Measurements from ENCODE around the gene TKFC.

Gene TKFC

DNA sequence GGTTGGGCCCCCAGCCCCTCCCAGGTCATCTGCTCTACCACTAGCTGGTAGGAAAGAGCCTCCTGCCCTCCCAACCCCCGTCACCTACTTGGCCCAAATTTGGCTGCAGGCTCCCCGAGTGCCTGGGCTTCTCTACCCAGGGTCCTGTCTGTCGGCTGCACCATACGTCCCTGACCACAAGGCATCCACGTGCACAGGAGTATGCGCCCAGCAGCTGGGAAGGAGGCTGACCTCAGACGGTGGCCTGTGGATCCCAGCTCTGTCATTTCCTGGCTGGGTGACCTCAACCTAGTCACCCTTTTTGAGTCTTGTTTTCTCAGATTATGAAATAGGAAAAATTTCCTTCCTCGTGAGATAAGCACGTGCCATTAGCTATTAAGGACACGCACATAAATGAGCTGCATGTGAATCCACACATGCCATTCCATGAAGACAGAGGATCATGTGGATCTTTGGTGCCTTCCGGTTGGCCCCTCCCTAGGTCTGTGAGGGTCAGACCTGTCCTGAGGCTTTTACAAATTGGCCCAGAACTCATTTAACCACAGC lies 15.0 kb downstream of the TKFC start:
- Mint-ChIP-seq H3K27ac (peak overlapping the region; percentile 18), H3K9me3 (no peaks in the 10 kb centered on the region), H3K4me3 (no peak overlapping the region), H3K36me3 (ENCODE audit: low read depth) (peaks cover 76% of the 10 kb centered on the region), H3K4me1 (ENCODE audit: low read depth) (no peaks in the 10 kb centered on the region), H3K27me3 (no peaks in the 10 kb centered on the region)
- DNase-seq: no peak

DNA sequence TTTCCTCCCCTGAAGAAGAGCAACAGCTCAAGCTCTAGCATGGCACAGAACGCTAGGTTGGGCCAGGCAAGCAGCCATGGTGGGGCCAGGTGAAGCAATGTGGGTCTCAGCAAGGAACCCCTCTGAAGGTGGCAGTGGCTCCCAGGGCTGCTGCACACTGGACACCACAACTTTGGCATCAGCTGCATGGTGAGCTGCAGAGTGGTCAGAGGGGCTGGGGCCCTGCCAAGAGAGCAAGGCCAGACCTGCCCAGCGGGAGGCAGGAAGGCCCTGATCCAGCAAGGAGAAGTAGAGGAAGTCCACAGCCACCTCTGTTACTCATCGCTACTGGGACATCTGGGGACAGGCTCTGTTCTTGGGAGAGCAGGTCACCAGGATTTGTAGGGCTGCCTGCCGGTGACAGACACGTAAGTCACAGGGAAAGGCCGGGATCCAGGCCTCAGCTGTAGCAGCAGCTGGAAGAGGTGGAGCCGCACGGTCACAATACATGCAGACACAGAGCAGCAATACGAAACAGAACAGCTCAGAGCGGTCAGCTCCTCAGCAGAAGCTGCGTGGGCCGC lies 16.2 kb downstream of the TKFC start:
- Mint-ChIP-seq H3K4me3 (no peak overlapping the region), H3K27me3 (no peaks in the 10 kb centered on the region), H3K36me3 (ENCODE audit: low read depth) (peaks cover 85% of the 10 kb centered on the region), H3K4me1 (ENCODE audit: low read depth) (no peaks in the 10 kb centered on the region), H3K9me3 (no peaks in the 10 kb centered on the region), H3K27ac (no peak overlapping the region)
- no peak for DNase-seq

DNA sequence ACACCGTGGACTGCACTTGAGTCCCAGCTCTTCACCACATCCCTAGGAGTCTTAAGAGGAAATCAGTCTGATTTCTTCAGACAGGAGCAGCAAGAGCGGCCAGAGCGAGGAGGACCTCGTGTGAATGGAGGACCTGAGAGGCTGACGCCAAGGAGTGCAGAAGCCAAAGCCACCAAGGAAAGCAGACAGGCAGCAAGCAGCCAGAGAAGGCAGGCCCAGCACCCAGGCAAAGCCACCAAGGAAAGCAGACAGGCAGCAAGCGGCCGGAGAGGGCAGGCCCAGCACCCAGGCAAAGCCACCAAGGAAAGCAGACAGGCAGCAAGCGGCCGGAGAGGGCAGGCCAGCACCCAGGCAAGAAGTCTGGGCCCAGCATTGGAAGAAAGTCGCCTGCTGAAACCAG lies 16.9 kb downstream of the TKFC start:
- no peak overlapping the region for H3K4me3 Mint-ChIP-seq
- no peaks in the 10 kb centered on the region for H3K4me1 Mint-ChIP-seq (ENCODE audit: low read depth)
- DNase-seq: no peak
- H3K27me3 Mint-ChIP-seq: no peaks in the 10 kb centered on the region
- no peak overlapping the region for H3K27ac Mint-ChIP-seq
- no peaks in the 10 kb centered on the region for H3K9me3 Mint-ChIP-seq
- H3K36me3 Mint-ChIP-seq (ENCODE audit: low read depth): peaks cover 79% of the 10 kb centered on the region

DNA sequence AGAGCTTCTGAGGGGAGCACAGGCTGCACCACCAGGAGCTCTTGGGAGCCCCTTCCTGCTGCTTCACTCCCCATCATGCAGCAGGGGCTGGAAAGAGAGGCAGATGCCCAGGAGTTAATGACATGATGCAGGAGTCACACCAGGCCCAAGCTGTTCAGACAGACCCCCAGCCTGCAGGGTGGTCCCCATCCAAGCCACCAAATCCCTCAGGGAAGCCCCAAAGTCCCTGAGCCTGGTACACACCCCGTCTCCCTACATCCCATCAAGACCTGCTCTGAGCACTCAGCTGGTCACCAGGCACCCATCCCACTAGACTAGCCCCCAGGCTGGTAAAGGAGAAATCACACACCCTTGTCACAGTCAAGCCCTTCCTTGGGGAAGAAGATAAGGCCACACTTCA lies 17.3 kb downstream of the TKFC start:
- Mint-ChIP-seq H3K27me3 (no peaks in the 10 kb centered on the region), H3K4me1 (ENCODE audit: low read depth) (peaks cover 2% of the 10 kb centered on the region), H3K9me3 (no peaks in the 10 kb centered on the region), H3K4me3 (no peak overlapping the region), H3K27ac (no peak overlapping the region), H3K36me3 (ENCODE audit: low read depth) (peaks cover 83% of the 10 kb centered on the region)
- no peak for DNase-seq

DNA sequence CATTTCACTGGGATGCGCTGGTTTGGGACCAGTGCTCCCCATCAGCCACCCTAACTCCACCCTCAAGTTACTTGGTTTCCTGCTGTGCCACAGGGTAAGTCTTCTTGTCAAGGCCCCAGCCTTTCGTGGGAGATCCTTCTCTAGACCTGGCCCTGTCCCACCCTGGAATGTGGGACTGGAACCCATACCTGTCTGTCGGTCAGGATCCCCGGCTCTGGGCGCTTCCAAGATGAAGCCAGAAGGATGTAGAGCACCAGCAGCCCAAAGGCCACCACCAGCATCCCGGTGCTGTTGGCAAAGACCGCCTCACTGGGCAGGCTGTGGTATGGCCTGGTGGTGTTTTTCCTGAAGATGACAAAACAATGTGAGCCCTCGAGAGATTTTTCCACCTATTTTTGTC lies 17.8 kb downstream of the TKFC start:
- Mint-ChIP-seq H3K9me3 (no peaks in the 10 kb centered on the region), H3K27ac (no peak overlapping the region), H3K4me3 (no peak overlapping the region), H3K4me1 (ENCODE audit: low read depth) (peaks cover 2% of the 10 kb centered on the region), H3K27me3 (no peaks in the 10 kb centered on the region), H3K36me3 (ENCODE audit: low read depth) (peaks cover 84% of the 10 kb centered on the region)
- DNase-seq: no peak

DNA sequence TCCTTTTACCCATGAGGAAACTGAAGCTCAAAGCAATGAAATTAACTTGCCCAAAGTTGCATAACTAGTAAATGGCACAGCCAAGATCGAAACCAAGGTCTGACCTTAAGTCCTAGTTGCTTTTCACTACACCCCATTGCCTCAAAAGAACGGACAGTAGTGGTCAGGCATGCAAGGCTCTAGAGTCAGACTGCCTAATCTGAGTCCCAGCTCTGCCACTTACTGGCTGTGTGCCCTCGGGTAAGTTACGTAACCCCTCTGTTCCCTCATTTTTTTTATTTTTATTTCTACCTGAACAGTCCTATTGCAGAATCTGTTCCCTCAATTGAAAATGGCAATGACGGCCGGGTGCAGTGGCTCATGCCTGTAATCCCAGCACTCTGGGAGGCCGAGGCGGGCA lies 19.0 kb downstream of the TKFC start:
- Mint-ChIP-seq H3K36me3 (ENCODE audit: low read depth) (peaks cover 84% of the 10 kb centered on the region), H3K27ac (no peak overlapping the region), H3K27me3 (no peaks in the 10 kb centered on the region), H3K4me1 (ENCODE audit: low read depth) (peaks cover 6% of the 10 kb centered on the region), H3K4me3 (no peak overlapping the region), H3K9me3 (no peaks in the 10 kb centered on the region)
- DNase-seq: no peak

DNA sequence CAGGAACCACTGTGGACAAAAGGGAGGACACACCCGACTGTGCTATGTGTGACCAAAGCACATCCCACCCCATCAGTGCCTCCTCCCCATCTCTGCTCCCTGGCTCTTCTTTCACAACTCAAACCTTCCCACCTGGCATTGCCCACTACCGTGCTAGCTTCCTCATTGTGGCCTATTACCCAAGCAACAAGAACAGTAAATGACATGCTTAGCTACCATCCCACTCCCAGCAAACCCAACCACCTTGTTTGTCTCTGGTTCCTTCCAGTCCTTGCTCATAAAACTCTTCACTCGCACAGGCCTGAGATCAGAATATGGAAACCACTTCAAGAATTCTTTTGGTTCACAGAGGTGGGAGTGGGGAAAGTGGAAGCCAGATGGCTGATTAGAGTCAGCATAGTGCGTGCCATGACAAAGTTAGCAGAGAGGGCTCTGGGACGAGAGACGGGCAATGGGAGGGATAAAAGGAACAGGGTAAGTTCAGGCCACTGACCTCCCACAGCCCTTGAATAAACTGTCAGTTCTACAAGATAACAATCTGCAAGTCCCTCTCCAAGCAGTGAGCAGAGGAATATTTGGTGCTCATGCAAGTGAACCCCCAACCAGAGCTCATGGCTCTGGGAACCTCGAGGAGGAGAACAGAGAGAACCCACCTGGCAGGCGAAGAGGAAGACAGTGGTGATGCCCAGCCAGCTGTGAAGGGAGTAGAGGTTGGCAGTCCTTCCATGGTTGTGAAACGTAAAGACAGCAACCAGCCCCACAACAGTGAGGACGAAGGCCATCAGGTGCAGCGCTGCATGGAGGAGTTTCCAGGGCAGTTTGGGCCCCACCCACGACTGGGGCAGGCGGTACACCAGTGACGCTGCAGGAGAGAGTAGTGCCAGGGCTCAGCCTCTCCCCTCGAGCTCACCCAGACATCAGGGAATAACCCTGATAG lies 20.4 kb downstream of the TKFC start:
- no peak overlapping the region for H3K4me3 Mint-ChIP-seq
- H3K4me1 Mint-ChIP-seq (ENCODE audit: low read depth): peaks cover 12% of the 10 kb centered on the region
- no peaks in the 10 kb centered on the region for H3K27me3 Mint-ChIP-seq
- H3K27ac Mint-ChIP-seq: no peak overlapping the region
- no peak for DNase-seq
- H3K36me3 Mint-ChIP-seq (ENCODE audit: low read depth): peaks cover 77% of the 10 kb centered on the region
- no peaks in the 10 kb centered on the region for H3K9me3 Mint-ChIP-seq

DNA sequence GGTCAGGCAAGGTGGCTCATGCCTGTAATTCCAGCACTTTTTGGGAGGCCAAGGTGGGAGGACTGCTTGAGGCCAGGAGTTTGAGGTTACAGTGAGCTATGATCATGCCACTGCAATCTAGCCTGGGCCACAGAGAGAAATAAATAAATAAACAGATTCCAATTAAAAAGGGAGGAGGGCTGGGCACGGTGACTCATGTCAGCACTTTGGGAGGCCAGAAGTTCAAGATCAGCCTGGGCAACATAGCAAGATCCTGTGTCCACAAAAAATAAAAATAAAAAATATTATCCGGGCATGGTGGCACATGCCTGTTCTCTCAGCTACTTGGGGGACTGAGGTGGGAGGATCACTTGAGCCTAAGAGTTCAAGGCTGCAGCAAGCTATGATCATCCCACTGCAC lies 21.2 kb downstream of the TKFC start:
- DNase-seq: no peak
- peaks cover 13% of the 10 kb centered on the region for H3K4me1 Mint-ChIP-seq (ENCODE audit: low read depth)

DNA sequence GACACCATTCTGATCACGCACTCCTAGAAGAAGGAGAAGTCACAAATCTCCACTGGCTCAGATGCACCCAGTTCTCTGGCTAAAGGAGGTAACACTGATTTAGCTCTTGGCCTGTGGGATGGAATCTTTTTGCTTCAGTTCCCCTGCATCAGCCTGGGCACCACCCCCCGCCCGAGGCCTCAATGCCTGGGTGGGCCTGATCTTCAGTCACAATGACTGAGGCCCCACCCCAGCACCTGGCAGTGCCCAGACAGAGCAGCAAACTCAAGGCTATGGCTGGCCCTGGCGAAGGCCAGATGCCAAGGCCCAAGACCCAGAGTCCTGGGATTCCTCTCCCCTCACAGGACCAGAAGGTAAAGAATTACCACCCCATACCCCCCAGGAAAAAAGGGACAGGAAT lies 23.7 kb downstream of the TKFC start:
- DNase-seq: no peak
- H3K27ac Mint-ChIP-seq: peak overlapping the region; percentile 56
- H3K36me3 Mint-ChIP-seq (ENCODE audit: low read depth): peaks cover 60% of the 10 kb centered on the region
- peaks cover 28% of the 10 kb centered on the region for H3K4me1 Mint-ChIP-seq (ENCODE audit: low read depth)
- H3K9me3 Mint-ChIP-seq: no peaks in the 10 kb centered on the region
- no peaks in the 10 kb centered on the region for H3K27me3 Mint-ChIP-seq
- no peak overlapping the region for H3K4me3 Mint-ChIP-seq

More for the DNA sequence above, 21.2 kb downstream of the TKFC start:
- Mint-ChIP-seq H3K4me3 (no peak overlapping the region), H3K9me3 (no peaks in the 10 kb centered on the region), H3K27ac (no peak overlapping the region), H3K36me3 (ENCODE audit: low read depth) (peaks cover 70% of the 10 kb centered on the region), H3K27me3 (no peaks in the 10 kb centered on the region)

DNA sequence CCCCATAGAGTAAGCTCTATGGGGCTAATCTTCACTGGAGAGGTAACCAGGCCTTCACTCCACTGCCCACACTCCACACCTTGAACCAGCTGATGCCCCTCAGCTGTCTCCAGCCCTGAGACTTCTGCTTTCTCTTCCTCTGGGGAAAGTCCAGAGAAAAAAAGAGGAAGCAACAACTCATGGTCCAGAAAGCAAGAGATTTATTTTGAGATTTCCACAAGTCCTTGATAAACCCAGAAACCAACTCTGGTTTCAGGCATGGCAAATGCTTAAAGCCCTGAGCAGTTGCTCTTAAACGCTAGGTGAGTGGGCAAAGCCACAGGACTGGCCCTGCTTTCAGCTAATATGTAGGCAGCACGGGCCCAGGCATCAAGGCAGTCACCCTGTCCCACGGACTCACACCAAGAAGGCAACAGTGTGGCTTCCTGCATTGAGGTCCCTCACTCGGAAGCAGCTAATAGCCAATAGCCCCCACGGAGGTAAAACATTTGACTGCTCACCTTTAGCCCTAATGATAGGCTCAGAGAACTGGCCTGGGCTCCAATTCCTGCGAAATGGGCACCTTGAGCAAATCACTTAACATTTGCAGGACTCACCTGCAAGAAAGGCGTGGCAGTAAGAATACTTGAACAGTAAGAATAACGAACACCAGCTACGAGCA lies 24.3 kb downstream of the TKFC start:
- H3K4me1 Mint-ChIP-seq (ENCODE audit: low read depth): peaks cover 28% of the 10 kb centered on the region
- DNase-seq: no peak
- H3K27me3 Mint-ChIP-seq: no peaks in the 10 kb centered on the region
- H3K36me3 Mint-ChIP-seq (ENCODE audit: low read depth): peaks cover 56% of the 10 kb centered on the region
- H3K27ac Mint-ChIP-seq: peak overlapping the region; percentile 56
- no peaks in the 10 kb centered on the region for H3K9me3 Mint-ChIP-seq
- H3K4me3 Mint-ChIP-seq: no peak overlapping the region

DNA sequence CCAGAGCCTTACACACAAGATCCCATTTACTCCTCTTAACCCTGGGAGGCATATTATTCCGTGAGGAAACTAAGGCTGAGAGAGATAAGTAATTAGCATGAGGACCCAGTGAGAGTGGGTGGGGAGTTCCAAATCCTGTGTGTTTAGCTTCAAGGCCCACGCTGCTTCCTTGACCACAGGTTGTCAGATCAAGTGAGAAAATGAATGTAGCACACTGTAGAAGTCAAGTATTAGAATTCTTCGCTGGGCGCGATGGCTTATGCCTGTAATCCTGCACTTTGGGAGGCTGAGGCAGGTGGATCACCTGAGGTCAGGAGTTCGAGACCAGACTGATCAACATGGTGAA lies 24.8 kb downstream of the TKFC start:
- peaks cover 56% of the 10 kb centered on the region for H3K36me3 Mint-ChIP-seq (ENCODE audit: low read depth)
- H3K9me3 Mint-ChIP-seq: no peaks in the 10 kb centered on the region
- peaks cover 31% of the 10 kb centered on the region for H3K4me1 Mint-ChIP-seq (ENCODE audit: low read depth)
- no peak overlapping the region for H3K4me3 Mint-ChIP-seq
- no peak overlapping the region for H3K27ac Mint-ChIP-seq
- H3K27me3 Mint-ChIP-seq: no peaks in the 10 kb centered on the region
- DNase-seq: no peak

DNA sequence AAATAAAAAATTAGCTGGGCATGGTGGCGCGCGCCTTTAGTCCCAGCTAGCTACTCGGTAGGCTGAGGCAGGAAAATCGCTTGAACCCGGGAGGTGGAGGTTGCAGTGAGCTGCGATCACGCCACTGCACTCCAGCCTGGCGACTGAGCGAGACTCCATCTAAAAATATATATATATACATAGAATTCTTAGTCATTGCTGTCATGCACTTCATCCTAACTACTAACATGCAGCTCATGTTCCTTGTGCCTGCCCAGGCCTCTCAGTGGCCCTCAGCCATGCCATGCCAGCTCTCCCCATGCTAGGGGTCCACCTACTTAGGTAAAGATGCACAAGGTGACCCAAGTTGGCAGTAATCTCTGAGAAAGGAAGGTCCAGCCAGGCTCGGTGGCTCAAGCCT lies 25.5 kb downstream of the TKFC start:
- H3K4me3 Mint-ChIP-seq: no peak overlapping the region
- DNase-seq: no peak
- H3K36me3 Mint-ChIP-seq (ENCODE audit: low read depth): peaks cover 56% of the 10 kb centered on the region
- no peaks in the 10 kb centered on the region for H3K27me3 Mint-ChIP-seq
- H3K9me3 Mint-ChIP-seq: no peaks in the 10 kb centered on the region
- no peak overlapping the region for H3K27ac Mint-ChIP-seq
- H3K4me1 Mint-ChIP-seq (ENCODE audit: low read depth): peaks cover 38% of the 10 kb centered on the region

DNA sequence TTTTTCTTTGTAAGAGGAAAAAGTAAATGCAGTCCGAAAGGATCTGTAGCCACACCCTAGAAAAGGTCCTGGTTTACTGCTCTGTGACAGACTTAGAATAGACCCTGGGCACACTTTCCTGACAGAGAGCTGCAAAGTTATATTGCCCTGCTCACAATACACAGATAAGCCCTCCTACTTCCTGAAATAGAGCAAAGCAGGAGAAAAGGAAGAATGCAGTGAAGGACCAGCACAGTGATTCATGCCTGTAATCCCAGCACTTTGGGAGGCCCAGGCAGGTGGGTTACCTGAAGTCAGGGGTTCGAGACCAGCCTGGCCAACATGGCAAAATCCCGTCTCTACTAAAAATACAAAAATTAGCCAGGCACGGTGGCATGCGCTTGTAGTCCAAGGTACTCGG lies 26.5 kb downstream of the TKFC start:
- Mint-ChIP-seq H3K36me3 (ENCODE audit: low read depth) (peaks cover 59% of the 10 kb centered on the region), H3K27me3 (no peaks in the 10 kb centered on the region), H3K9me3 (no peaks in the 10 kb centered on the region), H3K4me1 (ENCODE audit: low read depth) (peaks cover 45% of the 10 kb centered on the region), H3K27ac (peak overlapping the region; percentile 46), H3K4me3 (peak overlapping the region; percentile 97)
- DNase-seq: no peak

DNA sequence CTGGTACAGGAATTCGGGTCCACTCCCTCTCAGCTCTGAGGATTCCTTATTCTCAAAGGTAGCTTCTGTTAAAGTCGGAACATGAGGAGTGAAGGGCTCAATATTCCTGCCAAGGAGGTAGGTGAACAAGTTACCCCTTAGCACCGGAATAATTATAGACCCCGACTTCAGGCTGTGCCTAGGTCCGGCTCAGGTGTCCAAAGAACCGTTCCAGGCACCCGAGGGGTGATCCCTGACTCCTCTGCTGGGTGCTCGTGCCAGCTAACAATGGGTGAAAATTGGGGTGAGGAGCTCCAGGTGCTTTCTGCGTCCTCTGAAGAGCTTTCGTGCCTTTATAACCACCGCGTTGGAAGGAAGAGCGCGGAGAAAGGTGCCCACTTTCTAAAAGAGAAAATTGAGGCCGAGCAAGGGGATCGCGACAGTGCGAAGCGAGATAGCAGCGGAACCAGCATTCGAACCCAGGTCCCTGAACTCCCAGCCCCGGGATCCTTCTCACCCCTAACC lies 28.3 kb downstream of the TKFC start:
- Mint-ChIP-seq H3K9me3 (no peaks in the 10 kb centered on the region), H3K27me3 (no peaks in the 10 kb centered on the region), H3K27ac (peak overlapping the region; percentile 98), H3K4me3 (peak overlapping the region; percentile 97), H3K36me3 (ENCODE audit: low read depth) (peaks cover 62% of the 10 kb centered on the region), H3K4me1 (ENCODE audit: low read depth) (peaks cover 43% of the 10 kb centered on the region)
- no peak for DNase-seq
